ENCODE results near the gene NAALAD2.

NAALAD2 gene

GRCh38 chr11:90241414-90241813 is 107.0 kb downstream of the NAALAD2 start:
- no peak for DNase-seq (ENCODE audit: low spot score)

Measured in hematopoietic multipotent progenitor cell treated with erythropoietin and hydrocortisone succinate and interleukin-3 and kit ligand, for 17 days (in vitro differentiated cells).